CD4-positive, CD25-positive, alpha-beta regulatory T cell (primary cell): ENCODE measurements around the gene SLF2. TPM values are rescaled to one million over a fixed set of nuclear protein-coding genes. Genes with fewer than 3 reads are reported as not detected.

ENCODE experiments used
- ATAC-seq, 2 donors: fragments of 150-1000 bp; cut with Tn5 transposase; one replicate each; pipeline ENCODE4 v1.10.0; 2021; ENCODE audit warnings: low read depth in 2 of 2, moderate number of reproducible peaks in 2 of 2, moderate library complexity in 1 of 2
- DNase-seq, 3 donors: peaks; one replicate each; pipeline versions ENCODE4 v3.0.0 to v3.0.0-alpha.2; 2012 to 2022; ENCODE audit warnings: mixed read lengths in 1 of 3
- H3K27ac ChIP-seq: one replicate; pipeline ENCODE4 v1.7.0; 2013; ENCODE audit warnings: mild to moderate bottlenecking, low read length; ENCODE audit not compliant: insufficient read depth, poor library complexity, severe bottlenecking
- H3K27me3 ChIP-seq: one replicate; pipeline ENCODE4 v1.7.0; 2013; ENCODE audit warnings: low read length; ENCODE audit not compliant: control insufficient read depth, insufficient read depth
- H3K36me3 ChIP-seq: one replicate; pipeline ENCODE4 v1.7.0; 2013; ENCODE audit warnings: mild to moderate bottlenecking, low read length, moderate library complexity; ENCODE audit not compliant: control insufficient read depth, insufficient read depth
- H3K4me1 ChIP-seq: 2 replicates; pipeline ENCODE4 v1.7.0; 2013; ENCODE audit warnings: mild to moderate bottlenecking, low read length; ENCODE audit not compliant: insufficient read depth, control insufficient read depth, poor library complexity, severe bottlenecking
- H3K4me3 ChIP-seq: one replicate; pipeline ENCODE4 v1.7.0; 2013; ENCODE audit warnings: low read depth, mild to moderate bottlenecking, low read length, moderate library complexity
- H3K9me3 ChIP-seq, 2 experiments: 1 replicate in 1 of 2; 2 replicates in 1 of 2; pipeline ENCODE4 v1.7.0; 2013; ENCODE audit warnings: low read length in 2 of 2, mild to moderate bottlenecking in 1 of 2, moderate library complexity in 1 of 2; ENCODE audit not compliant: control insufficient read depth in 2 of 2
- H3K27ac Mint-ChIP-seq, 3 donors: one replicate each; pipeline ENCODE4 v1.8.0; 2020 to 2022; ENCODE audit warnings: mild to moderate bottlenecking in 3 of 3, mixed read lengths in 3 of 3, moderate library complexity in 2 of 3
- H3K27me3 Mint-ChIP-seq: one replicate; pipeline ENCODE4 v1.8.0; 2022; ENCODE audit warnings: mild to moderate bottlenecking, mixed read lengths
- H3K36me3 Mint-ChIP-seq: one replicate; pipeline ENCODE4 v1.8.0; 2020; ENCODE audit warnings: mixed read lengths
- H3K4me1 Mint-ChIP-seq, 4 donors: one replicate each; pipeline ENCODE4 v1.8.0; 2020 to 2022; ENCODE audit warnings: mixed read lengths in 4 of 4, mild to moderate bottlenecking in 1 of 4
- H3K4me3 Mint-ChIP-seq, 4 donors: one replicate each; pipeline ENCODE4 v1.8.0; 2020 to 2022; ENCODE audit warnings: mild to moderate bottlenecking in 4 of 4, mixed read lengths in 4 of 4, moderate library complexity in 3 of 4
- H3K9me3 Mint-ChIP-seq, 7 donors: one replicate each; pipeline ENCODE4 v1.8.0; 2020 to 2022; ENCODE audit warnings: mixed read lengths in 7 of 7, mild to moderate bottlenecking in 3 of 7, moderate library complexity in 2 of 7
- polyA plus RNA-seq, 4 donors: library from polyadenylated mRNA; unstranded; fragments of 300-500 nt; fragmentation: Illumina TruSeq; gene quantifications; one replicate each; pipeline ENCODE4 v1.2.3, GENCODE V29; 2021
- total RNA-seq: library from RNA; stranded (reverse); gene quantifications from one replicate; pipeline ENCODE4 v1.2.3, GENCODE V29; 2022

The SLF2 gene
- total and polyA plus RNA-seq, 5 donors from 2014 or later, result 10.3 to 23.2 (median 10.6) TPM

- Histone ChIP-seq H3K27me3 (peaks cover 5% of the 10 kb centered on the region), H3K4me1 (no peaks in the 10 kb centered on the region), H3K4me3 (no peak overlapping the region), H3K27ac (no peak overlapping the region), H3K36me3 (no peaks in the 10 kb centered on the region), H3K9me3 (no peaks in the 10 kb centered on the region)
- Mint-ChIP-seq H3K27ac (no peak overlapping the region), H3K36me3 (no peaks in the 10 kb centered on the region), H3K4me1 (peaks cover 0 to 2% (median 0%) of the 10 kb centered on the region in 4 donors), H3K27me3 (peaks cover 71% of the 10 kb centered on the region), H3K4me3 (no peak overlapping the region), H3K9me3 (no peaks in the 10 kb centered on the region)
- DNase-seq (no peak), ATAC-seq (no peak)
Measured at GRCh38 chr10:100890141-100890672, 22.6 kb upstream of the SLF2 start.

DNA sequence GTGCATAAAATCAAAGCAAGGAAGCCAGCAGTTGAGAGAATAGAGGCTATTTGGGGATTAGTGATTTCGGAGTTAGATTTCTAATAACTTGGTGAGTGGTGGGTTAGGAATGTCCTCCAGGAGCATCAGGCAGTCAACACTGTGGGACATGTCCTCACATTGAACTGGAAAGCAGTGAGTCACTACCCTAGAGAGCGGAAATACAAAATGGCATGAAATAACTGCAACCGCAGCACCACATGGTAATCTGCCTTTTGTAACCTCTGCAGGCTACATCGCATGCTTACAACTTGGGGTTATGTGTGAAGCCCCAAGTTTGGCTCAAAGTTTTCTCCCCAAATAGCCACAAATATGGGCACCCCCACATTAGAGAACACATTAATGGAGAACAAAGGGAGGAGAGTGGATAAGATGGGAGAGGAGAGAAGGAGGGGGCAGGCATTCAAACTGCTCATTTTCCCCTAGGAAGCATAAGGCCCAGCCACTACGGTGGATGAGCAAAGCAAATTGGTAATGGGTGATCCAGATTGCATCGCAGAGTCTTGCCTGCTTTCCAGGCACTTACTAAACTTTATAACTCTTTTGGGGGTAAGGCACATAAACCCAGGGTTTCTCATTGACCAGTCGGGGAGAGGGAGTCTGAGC is 22.0 kb upstream of the SLF2 start:
- H3K9me3 ChIP-seq, result no peaks in the 10 kb centered on the region
- no peak overlapping the region for H3K4me3 ChIP-seq
- no peak for ATAC-seq
- no peak overlapping the region for H3K27ac Mint-ChIP-seq
- H3K4me1 ChIP-seq, result no peaks in the 10 kb centered on the region
- peaks cover 5% of the 10 kb centered on the region for H3K27me3 ChIP-seq
- H3K9me3 Mint-ChIP-seq, result no peaks in the 10 kb centered on the region
- H3K36me3 ChIP-seq, result no peaks in the 10 kb centered on the region
- H3K36me3 Mint-ChIP-seq, result no peaks in the 10 kb centered on the region
- H3K4me3 Mint-ChIP-seq, result no peak overlapping the region
- DNase-seq, result no peak
- H3K27me3 Mint-ChIP-seq, result peaks cover 71% of the 10 kb centered on the region
- H3K4me1 Mint-ChIP-seq, result peaks cover 0 to 8% (median 3%) of the 10 kb centered on the region in 4 donors
- H3K27ac ChIP-seq, result no peak overlapping the region

GRCh38 chr10:100894033-100894432 is 18.7 kb upstream of the SLF2 start:
- Histone ChIP-seq H3K4me3 (no peak overlapping the region), H3K36me3 (no peaks in the 10 kb centered on the region), H3K27ac (no peak overlapping the region), H3K9me3 (no peaks in the 10 kb centered on the region), H3K27me3 (peaks cover 5% of the 10 kb centered on the region), H3K4me1 (no peaks in the 10 kb centered on the region)
- no peak for ATAC-seq
- DNase-seq, result no peak
- Mint-ChIP-seq H3K4me3 (no peak overlapping the region), H3K9me3 (no peaks in the 10 kb centered on the region), H3K36me3 (no peaks in the 10 kb centered on the region), H3K4me1 (peaks cover 0 to 10% (median 3%) of the 10 kb centered on the region in 4 donors), H3K27ac (no peak overlapping the region), H3K27me3 (peaks cover 77% of the 10 kb centered on the region)

DNA sequence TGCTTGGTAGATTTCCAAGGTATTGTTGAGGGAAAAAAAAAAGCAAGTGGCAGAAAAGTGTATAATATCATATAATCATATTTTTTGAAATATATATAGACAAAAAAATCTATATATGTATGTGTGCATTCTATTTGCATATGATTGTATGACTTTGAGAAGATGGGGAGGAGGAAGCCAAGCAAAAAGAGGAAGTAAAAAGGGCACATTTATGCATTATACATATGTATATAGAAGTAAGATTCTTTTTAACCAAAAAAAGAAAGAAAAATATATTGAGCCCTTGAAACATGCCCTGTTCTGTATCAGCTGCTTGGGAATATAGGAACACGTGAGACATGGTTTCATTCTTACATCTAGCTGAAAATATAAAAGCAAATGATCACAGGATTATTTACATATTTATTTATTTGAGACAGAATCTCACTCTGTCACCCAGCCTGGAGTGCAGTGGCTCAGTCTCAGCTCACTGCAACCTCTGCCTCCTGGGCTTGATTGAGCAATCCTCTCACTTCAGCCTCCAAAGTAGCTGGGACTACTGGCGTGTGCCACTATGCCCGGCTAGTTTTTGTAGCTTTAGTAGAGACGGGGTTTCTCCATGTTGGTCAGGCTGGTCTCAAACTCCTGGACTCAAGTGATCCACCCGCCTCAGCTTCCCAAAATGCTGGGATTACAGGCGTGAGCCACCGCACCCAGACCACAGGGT is 18.0 kb upstream of the SLF2 start:
- peaks cover 0 to 10% (median 3%) of the 10 kb centered on the region in 4 donors for H3K4me1 Mint-ChIP-seq
- no peak for ATAC-seq

DNA sequence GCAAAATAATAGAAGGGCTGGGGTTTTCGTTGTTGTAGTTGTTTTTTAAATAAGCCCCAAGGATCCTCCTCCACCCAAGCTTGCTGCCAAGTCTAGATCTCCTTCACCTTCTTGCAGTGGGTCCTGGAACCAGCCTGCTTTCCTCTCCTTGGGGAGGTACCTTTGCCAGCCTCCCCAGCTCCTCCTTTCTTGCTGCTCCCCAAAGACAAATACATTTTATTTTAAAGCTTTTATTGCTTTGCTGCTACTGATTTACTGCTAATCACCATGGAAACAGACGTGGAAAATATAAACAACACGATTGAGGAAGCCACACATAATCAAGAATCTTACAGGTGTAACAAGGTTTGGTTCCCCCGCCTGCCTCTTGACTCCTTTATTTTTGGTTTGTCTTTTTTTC is 17.4 kb upstream of the SLF2 start:
- Mint-ChIP-seq H3K27ac (peak overlapping the region in 1 of 3 donors; percentile 40), H3K9me3 (no peaks in the 10 kb centered on the region), H3K4me3 (no peak overlapping the region), H3K27me3 (peaks cover 72% of the 10 kb centered on the region), H3K36me3 (no peaks in the 10 kb centered on the region), H3K4me1 (peaks cover 0 to 10% (median 3%) of the 10 kb centered on the region in 4 donors)
- no peaks in the 10 kb centered on the region for H3K4me1 ChIP-seq
- DNase-seq, result no peak
- no peak for ATAC-seq
- peaks cover 9% of the 10 kb centered on the region for H3K27me3 ChIP-seq
- no peak overlapping the region for H3K4me3 ChIP-seq
- no peaks in the 10 kb centered on the region for H3K9me3 ChIP-seq
- H3K27ac ChIP-seq, result no peak overlapping the region
- no peaks in the 10 kb centered on the region for H3K36me3 ChIP-seq

More for the DNA sequence above, 18.0 kb upstream of the SLF2 start:
- H3K36me3 Mint-ChIP-seq, result no peaks in the 10 kb centered on the region
- Histone ChIP-seq H3K4me3 (no peak overlapping the region), H3K27me3 (peaks cover 6% of the 10 kb centered on the region), H3K9me3 (no peaks in the 10 kb centered on the region), H3K27ac (no peak overlapping the region), H3K4me1 (no peaks in the 10 kb centered on the region), H3K36me3 (no peaks in the 10 kb centered on the region)
- DNase-seq, result no peak
- H3K9me3 Mint-ChIP-seq, result no peaks in the 10 kb centered on the region
- H3K27me3 Mint-ChIP-seq, result peaks cover 74% of the 10 kb centered on the region
- peak overlapping the region in 1 of 3 donors; percentile 40 for H3K27ac Mint-ChIP-seq
- H3K4me3 Mint-ChIP-seq, result no peak overlapping the region

- H3K36me3 ChIP-seq, result no peaks in the 10 kb centered on the region
- Mint-ChIP-seq H3K9me3 (no peaks in the 10 kb centered on the region), H3K4me3 (no peak overlapping the region), H3K36me3 (no peaks in the 10 kb centered on the region), H3K4me1 (peaks cover 0 to 10% (median 3%) of the 10 kb centered on the region in 4 donors), H3K27me3 (peaks cover 67% of the 10 kb centered on the region), H3K27ac (no peak overlapping the region)
- no peak overlapping the region for H3K27ac ChIP-seq
- DNase-seq (no peak), ATAC-seq (no peak)
- H3K4me3 ChIP-seq, result no peak overlapping the region
- H3K4me1 ChIP-seq, result no peaks in the 10 kb centered on the region
- H3K9me3 ChIP-seq, result no peaks in the 10 kb centered on the region
- peaks cover 12% of the 10 kb centered on the region for H3K27me3 ChIP-seq
Measured at GRCh38 chr10:100895896-100896295, 16.9 kb upstream of the SLF2 start.

DNA sequence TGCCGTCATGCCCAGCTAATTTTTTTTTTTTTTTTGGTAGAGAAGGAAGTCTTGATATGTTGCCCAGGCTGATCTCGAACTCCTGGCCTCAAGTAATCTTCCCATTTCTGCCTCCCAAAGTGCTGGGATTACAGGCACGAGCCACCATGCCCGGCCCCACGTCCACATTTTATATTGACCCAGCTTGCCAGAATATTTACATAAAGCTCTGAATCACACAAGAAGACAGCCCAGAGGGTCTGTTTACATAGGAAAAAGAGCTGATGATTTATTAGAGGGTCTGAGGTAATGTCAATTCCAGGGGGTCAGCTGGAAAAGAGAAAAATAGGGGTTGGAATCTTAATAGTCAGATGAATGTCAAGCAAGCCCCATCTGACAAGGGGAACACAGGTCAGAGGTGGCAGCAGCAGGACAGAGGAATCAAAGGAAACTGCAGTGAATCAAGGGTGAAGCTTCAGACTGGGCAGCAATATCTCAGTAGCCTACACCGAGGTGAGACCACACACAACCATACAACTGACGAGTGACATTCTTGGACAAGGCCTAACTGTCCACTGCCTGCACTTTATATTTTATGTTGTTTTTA is 15.8 kb upstream of the SLF2 start:
- H3K27ac Mint-ChIP-seq, result no peak overlapping the region
- no peaks in the 10 kb centered on the region for H3K9me3 Mint-ChIP-seq
- peaks cover 67% of the 10 kb centered on the region for H3K27me3 Mint-ChIP-seq
- Histone ChIP-seq H3K4me1 (no peaks in the 10 kb centered on the region), H3K27ac (no peak overlapping the region), H3K4me3 (no peak overlapping the region), H3K27me3 (peaks cover 17% of the 10 kb centered on the region), H3K36me3 (no peaks in the 10 kb centered on the region), H3K9me3 (no peaks in the 10 kb centered on the region)
- no peaks in the 10 kb centered on the region for H3K36me3 Mint-ChIP-seq
- no peak overlapping the region for H3K4me3 Mint-ChIP-seq
- DNase-seq (no peak), ATAC-seq (no peak)
- peaks cover 0 to 10% (median 3%) of the 10 kb centered on the region in 4 donors for H3K4me1 Mint-ChIP-seq
